Uterus (tissue), 2 donors: ENCODE measurements around the gene RTCA.

Experiments
- POLR2A ChIP-seq, 2 donors: fragments of 450-650 bp; IDR thresholded peaks; one replicate each; pipeline ENCODE4 v1.6.1; 2016; ENCODE audit warnings: antibody characterized with exemption in 2 of 2, mild to moderate bottlenecking in 1 of 2, moderate library complexity in 1 of 2
- TF ChIP-seq, protein P1 (sequence below), 4 experiments: fragments of 200-600 bp in 2 of 4; fragments of 450-650 bp in 2 of 4; sonication (generic) in 2 of 4; IDR thresholded peaks; one replicate each; pipeline ENCODE4 v1.5.1; 2016 to 2019; ENCODE audit warnings: antibody characterized with exemption in 4 of 4, mild to moderate bottlenecking in 2 of 4, moderate library complexity in 1 of 4

DNA sequence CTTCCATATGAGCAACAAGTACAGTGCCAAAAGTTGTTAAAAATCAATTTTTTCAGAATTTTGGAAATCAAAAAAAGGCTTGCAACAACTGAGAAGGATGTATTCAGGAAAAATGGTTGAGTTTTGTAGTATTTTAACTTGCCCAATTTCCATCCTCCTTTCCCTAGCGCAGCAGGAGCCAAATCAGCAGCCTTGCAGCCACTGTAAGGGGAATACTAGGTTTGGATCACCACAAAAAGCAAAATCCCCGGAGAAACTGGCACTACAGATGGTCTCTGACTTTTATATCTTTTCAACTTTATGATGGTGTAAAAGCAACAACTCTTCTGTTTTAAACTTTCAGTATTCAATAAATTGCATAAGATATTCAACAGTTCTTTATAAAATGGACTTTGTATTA, 34.3 kb upstream of the RTCA start:
- TF ChIP-seq POLR2A (IDR thresholded peaks at IDR 0.05): no peak
- TF ChIP-seq, protein P1, sequence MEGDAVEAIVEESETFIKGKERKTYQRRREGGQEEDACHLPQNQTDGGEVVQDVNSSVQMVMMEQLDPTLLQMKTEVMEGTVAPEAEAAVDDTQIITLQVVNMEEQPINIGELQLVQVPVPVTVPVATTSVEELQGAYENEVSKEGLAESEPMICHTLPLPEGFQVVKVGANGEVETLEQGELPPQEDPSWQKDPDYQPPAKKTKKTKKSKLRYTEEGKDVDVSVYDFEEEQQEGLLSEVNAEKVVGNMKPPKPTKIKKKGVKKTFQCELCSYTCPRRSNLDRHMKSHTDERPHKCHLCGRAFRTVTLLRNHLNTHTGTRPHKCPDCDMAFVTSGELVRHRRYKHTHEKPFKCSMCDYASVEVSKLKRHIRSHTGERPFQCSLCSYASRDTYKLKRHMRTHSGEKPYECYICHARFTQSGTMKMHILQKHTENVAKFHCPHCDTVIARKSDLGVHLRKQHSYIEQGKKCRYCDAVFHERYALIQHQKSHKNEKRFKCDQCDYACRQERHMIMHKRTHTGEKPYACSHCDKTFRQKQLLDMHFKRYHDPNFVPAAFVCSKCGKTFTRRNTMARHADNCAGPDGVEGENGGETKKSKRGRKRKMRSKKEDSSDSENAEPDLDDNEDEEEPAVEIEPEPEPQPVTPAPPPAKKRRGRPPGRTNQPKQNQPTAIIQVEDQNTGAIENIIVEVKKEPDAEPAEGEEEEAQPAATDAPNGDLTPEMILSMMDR (IDR thresholded peaks at IDR 0.05): no peak
